K562 (cell line): ENCODE results near the gene OTUD5. TPM values are rescaled to one million over a fixed set of nuclear protein-coding genes. Genes with fewer than 3 reads are reported as not detected.

ENCODE experiments used
- BCL6 ChIP-seq: fragments of 250-450 bp; sonication (Bioruptor Pico); IDR thresholded peaks from 2 replicates; pipeline ENCODE4 v1.4.0; 2020
- ETV1 ChIP-seq: fragments of 450-650 bp; conservative IDR thresholded peaks from 2 replicates; pipeline ENCODE4 v1.6.1; 2016; ENCODE audit warnings: missing genetic modification characterization, control low read depth, low read depth, missing compliant biosample characterization
- EWSR1 ChIP-seq: fragments of 450-650 bp; IDR thresholded peaks from 2 replicates; pipeline ENCODE4 v1.6.1; 2018; ENCODE audit warnings: borderline replicate concordance, mild to moderate bottlenecking, low read depth, moderate library complexity; ENCODE audit not compliant: partially characterized antibody
- KAT7 ChIP-seq: sonication (generic); formaldehyde crosslinking; IDR thresholded peaks from 2 replicates; pipeline ENCODE4 v1.8.0; 2022; ENCODE audit warnings: missing genetic modification reagents, mild to moderate bottlenecking, borderline replicate concordance
- LARP7 ChIP-seq: fragments of 450-650 bp; IDR thresholded peaks from 2 replicates; pipeline ENCODE4 v1.6.1; 2016
- MBD2 ChIP-seq: sonication (generic); IDR thresholded peaks from 2 replicates; pipeline ENCODE4 v1.6.1; 2016; ENCODE audit warnings: low read depth, borderline replicate concordance
- NFRKB ChIP-seq: fragments of 450-650 bp; IDR thresholded peaks from 2 replicates; pipeline ENCODE4 v1.6.1; 2016; ENCODE audit warnings: low read depth
- NR3C1 ChIP-seq: sonication (generic); formaldehyde crosslinking; IDR thresholded peaks from 2 replicates; pipeline ENCODE4 v1.8.1; 2022; ENCODE audit warnings: missing genetic modification reagents
- PCBP2 ChIP-seq: fragments of 200-400 bp; formaldehyde crosslinking; IDR thresholded peaks from 2 replicates; pipeline ENCODE4 v1.6.1; 2018; ENCODE audit warnings: low read length, low read depth, mild to moderate bottlenecking, moderate library complexity; ENCODE audit not compliant: poor library complexity, severe bottlenecking
- PTBP1 ChIP-seq: fragments of 200-400 bp; formaldehyde crosslinking; IDR thresholded peaks from 2 replicates; pipeline ENCODE4 v1.6.1; 2017; ENCODE audit warnings: low read depth, low read length
- RBM17 ChIP-seq: fragments of 200-400 bp; formaldehyde crosslinking; IDR thresholded peaks from 2 replicates; pipeline ENCODE4 v1.6.1; 2017; ENCODE audit warnings: low read depth, mild to moderate bottlenecking, low read length, borderline replicate concordance
- SREBF2 ChIP-seq: sonication (generic); formaldehyde crosslinking; IDR thresholded peaks from 2 replicates; pipeline ENCODE4 v1.4.0; 2020; ENCODE audit warnings: mild to moderate bottlenecking, missing genetic modification reagents
- ZNF12 ChIP-seq: sonication (generic); formaldehyde crosslinking; IDR thresholded peaks from 2 replicates; pipeline ENCODE4 v1.4.0; 2020; ENCODE audit warnings: mild to moderate bottlenecking, missing genetic modification reagents
- ZNF124 ChIP-seq: sonication (generic); formaldehyde crosslinking; IDR thresholded peaks from 2 replicates; pipeline ENCODE4 v1.8.1; 2022; ENCODE audit warnings: missing genetic modification reagents
- ZNF274 ChIP-seq: IDR thresholded peaks from 2 replicates; pipeline ENCODE4 v1.6.1; 2011; ENCODE audit warnings: low read depth, mild to moderate bottlenecking, low read length, moderate library complexity, borderline replicate concordance
- ZNF311 ChIP-seq: fragments of 250-450 bp; sonication (Bioruptor Pico); IDR thresholded peaks from 2 replicates; pipeline ENCODE4 v1.4.0; 2020; ENCODE audit warnings: mild to moderate bottlenecking, moderate library complexity
- ZNF668 ChIP-seq: fragments of 250-450 bp; sonication (Bioruptor Pico); IDR thresholded peaks from 2 replicates; pipeline ENCODE4 v1.8.0; 2022; ENCODE audit warnings: mild to moderate bottlenecking, inconsistent platforms
- ZNF79 ChIP-seq: fragments of 250-450 bp; sonication (Bioruptor Pico); IDR thresholded peaks from 2 replicates; pipeline ENCODE4 v1.4.0; 2020; ENCODE audit warnings: low read depth, mild to moderate bottlenecking, moderate library complexity
- polyA plus RNA-seq, 8 experiments: library from polyadenylated mRNA; depleted of rRNA in 4 of 8; stranded (reverse) in 5 of 8; unstranded in 3 of 8; fragments of >200 nt; fragmentation: Nextera tagmentation in 2 of 8; fragmentation: Illumina TruSeq in 1 of 8; extraction: Ambion mirVana in 2 of 8; extraction: Trizol in 1 of 8; gene quantifications; 2 replicates each; pipeline versions ENCODE4 v1.2.1 to v1.2.3, GENCODE V29; 2011 to 2014; ENCODE audit warnings: inconsistent platforms in 1 of 8, missing spikeins in 1 of 8
- total RNA-seq, 7 experiments: library from RNA; depleted of rRNA in 6 of 7; stranded (reverse); fragments of >200 nt in 6 of 7; fragmentation: Illumina TruSeq in 2 of 7; extraction: Trizol in 2 of 7; gene quantifications; 2 replicates each; pipeline versions ENCODE4 v1.2.1 to v1.2.3, GENCODE V29; 2011 to 2021; ENCODE audit warnings: low replicate concordance in 1 of 7
- TF ChIP-seq, protein P1 (sequence below): IDR thresholded peaks from 2 replicates; pipeline ENCODE4 v1.6.1; 2014; ENCODE audit warnings: antibody characterized with exemption
- TF ChIP-seq, protein P2 (sequence below): sonication (generic); formaldehyde crosslinking; IDR thresholded peaks from 2 replicates; pipeline ENCODE4 v1.8.0; 2022; ENCODE audit warnings: missing genetic modification reagents, mild to moderate bottlenecking, borderline replicate concordance
- TF ChIP-seq, protein P3 (sequence below): fragments of 450-650 bp; IDR thresholded peaks from 2 replicates; pipeline ENCODE4 v1.6.1; 2016; ENCODE audit warnings: borderline replicate concordance
- TF ChIP-seq, protein P4 (sequence below): sonication (generic); formaldehyde crosslinking; IDR thresholded peaks from 2 replicates; pipeline ENCODE4 v1.8.0; 2022; ENCODE audit warnings: mild to moderate bottlenecking, missing genetic modification reagents
- TF ChIP-seq, protein P5 (sequence below): sonication (generic); formaldehyde crosslinking; IDR thresholded peaks from 2 replicates; pipeline ENCODE4 v1.8.1; 2023; ENCODE audit warnings: mild to moderate bottlenecking, missing genetic modification reagents, moderate library complexity

OTUD5 gene
- total and polyA plus RNA-seq, 9 of the 15 experiments (the other 6 are each of a cell fraction or from before 2014, with no cell fraction given): 3.6 to 102 (median 59.0) TPM

DNA sequence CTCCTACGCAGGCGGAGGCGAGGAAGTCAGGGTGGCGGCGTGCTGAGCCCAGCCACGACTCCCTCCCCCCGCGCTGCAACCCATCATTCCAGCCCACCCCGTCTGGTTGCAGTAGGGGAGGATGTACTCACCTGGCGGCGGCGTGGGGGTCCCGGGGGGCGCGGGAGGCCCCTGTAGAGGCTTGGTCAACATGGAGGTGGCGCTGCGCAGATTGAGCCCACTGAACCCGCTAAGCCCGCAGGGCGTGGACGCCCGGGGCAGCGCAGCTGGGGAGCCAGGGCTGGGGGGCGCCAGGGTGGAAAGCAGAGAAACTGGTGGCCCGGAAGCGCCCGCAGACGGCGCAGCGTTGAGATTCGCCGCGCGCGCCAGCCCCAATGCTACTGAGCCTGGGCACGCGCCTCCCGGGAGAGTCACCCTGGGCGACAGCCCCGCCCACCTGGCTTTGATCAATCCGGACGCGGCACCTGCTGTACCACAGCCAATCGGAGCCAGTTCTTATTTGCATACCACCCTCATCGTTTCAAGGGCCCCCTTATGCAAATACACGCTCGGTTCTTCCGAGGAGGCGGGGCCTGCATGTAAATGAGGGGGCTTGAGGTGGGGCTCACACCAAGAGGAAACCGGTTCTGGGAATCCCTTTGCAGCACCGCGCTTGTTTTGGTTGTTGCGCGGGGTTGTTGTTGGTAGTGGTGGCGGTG lies 38.6 kb downstream of the OTUD5 start, which contains the start of gene PIM2 (continued):
- TF ChIP-seq, protein P1, sequence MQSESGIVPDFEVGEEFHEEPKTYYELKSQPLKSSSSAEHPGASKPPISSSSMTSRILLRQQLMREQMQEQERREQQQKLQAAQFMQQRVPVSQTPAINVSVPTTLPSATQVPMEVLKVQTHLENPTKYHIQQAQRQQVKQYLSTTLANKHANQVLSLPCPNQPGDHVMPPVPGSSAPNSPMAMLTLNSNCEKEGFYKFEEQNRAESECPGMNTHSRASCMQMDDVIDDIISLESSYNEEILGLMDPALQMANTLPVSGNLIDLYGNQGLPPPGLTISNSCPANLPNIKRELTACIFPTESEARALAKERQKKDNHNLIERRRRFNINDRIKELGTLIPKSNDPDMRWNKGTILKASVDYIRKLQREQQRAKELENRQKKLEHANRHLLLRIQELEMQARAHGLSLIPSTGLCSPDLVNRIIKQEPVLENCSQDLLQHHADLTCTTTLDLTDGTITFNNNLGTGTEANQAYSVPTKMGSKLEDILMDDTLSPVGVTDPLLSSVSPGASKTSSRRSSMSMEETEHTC: no peak
- peak; percentile 65; the same call in 1 of the 2 replicates for TF ChIP-seq ZNF12 (CRISPR knock-in tag)
- 0 out of 2 replicates have a peak, but pooled peaks have one; percentile 66 for TF ChIP-seq NR3C1 (CRISPR knock-in tag)
- TF ChIP-seq, protein P2, sequence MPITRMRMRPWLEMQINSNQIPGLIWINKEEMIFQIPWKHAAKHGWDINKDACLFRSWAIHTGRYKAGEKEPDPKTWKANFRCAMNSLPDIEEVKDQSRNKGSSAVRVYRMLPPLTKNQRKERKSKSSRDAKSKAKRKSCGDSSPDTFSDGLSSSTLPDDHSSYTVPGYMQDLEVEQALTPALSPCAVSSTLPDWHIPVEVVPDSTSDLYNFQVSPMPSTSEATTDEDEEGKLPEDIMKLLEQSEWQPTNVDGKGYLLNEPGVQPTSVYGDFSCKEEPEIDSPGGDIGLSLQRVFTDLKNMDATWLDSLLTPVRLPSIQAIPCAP (CRISPR knock-in tag): no peak
- TF ChIP-seq, protein P3, sequence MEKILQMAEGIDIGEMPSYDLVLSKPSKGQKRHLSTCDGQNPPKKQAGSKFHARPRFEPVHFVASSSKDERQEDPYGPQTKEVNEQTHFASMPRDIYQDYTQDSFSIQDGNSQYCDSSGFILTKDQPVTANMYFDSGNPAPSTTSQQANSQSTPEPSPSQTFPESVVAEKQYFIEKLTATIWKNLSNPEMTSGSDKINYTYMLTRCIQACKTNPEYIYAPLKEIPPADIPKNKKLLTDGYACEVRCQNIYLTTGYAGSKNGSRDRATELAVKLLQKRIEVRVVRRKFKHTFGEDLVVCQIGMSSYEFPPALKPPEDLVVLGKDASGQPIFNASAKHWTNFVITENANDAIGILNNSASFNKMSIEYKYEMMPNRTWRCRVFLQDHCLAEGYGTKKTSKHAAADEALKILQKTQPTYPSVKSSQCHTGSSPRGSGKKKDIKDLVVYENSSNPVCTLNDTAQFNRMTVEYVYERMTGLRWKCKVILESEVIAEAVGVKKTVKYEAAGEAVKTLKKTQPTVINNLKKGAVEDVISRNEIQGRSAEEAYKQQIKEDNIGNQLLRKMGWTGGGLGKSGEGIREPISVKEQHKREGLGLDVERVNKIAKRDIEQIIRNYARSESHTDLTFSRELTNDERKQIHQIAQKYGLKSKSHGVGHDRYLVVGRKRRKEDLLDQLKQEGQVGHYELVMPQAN: peak; percentile 55; the same call in 1 of the 2 replicates
- TF ChIP-seq LARP7: no peak
- TF ChIP-seq, protein P4, sequence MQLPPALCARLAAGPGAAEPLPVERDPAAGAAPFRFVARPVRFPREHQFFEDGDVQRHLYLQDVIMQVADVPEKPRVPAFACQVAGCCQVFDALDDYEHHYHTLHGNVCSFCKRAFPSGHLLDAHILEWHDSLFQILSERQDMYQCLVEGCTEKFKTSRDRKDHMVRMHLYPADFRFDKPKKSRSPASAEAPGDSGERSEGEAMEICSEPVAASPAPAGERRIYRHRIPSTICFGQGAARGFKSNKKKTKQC (CRISPR knock-in tag): no peak
- TF ChIP-seq NFRKB: no peak
- TF ChIP-seq RBM17: no peak
- TF ChIP-seq KAT7 (CRISPR knock-in tag): no peak
- no peak for TF ChIP-seq EWSR1
- TF ChIP-seq ZNF274: no peak
- TF ChIP-seq BCL6 (CRISPR knock-in tag): no peak
- TF ChIP-seq ETV1 (tag): 0 out of 2 replicates have a peak, but pooled peaks have one; percentile 14
- no peak for TF ChIP-seq ZNF311 (CRISPR knock-in tag)
- TF ChIP-seq PCBP2: no peak
- no peak for TF ChIP-seq ZNF124 (CRISPR knock-in tag)
- no peak for TF ChIP-seq PTBP1
- 0 out of 2 replicates have a peak, but pooled peaks have one; percentile 17 for TF ChIP-seq MBD2
- no peak for TF ChIP-seq ZNF668 (CRISPR knock-in tag)
- TF ChIP-seq SREBF2 (CRISPR knock-in tag): 0 out of 2 replicates have a peak, but pooled peaks have one; percentile 68
- TF ChIP-seq, protein P5, sequence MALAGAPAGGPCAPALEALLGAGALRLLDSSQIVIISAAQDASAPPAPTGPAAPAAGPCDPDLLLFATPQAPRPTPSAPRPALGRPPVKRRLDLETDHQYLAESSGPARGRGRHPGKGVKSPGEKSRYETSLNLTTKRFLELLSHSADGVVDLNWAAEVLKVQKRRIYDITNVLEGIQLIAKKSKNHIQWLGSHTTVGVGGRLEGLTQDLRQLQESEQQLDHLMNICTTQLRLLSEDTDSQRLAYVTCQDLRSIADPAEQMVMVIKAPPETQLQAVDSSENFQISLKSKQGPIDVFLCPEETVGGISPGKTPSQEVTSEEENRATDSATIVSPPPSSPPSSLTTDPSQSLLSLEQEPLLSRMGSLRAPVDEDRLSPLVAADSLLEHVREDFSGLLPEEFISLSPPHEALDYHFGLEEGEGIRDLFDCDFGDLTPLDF: no peak
- TF ChIP-seq ZNF79: no peak
